ENCODE data around the gene ATP13A3. TPM values are rescaled to one million over a fixed set of nuclear protein-coding genes. Genes with fewer than 3 reads are reported as not detected.

The ATP13A3 gene
- total RNA-seq, 1 donor from 2014 or later = 171 TPM

DNA sequence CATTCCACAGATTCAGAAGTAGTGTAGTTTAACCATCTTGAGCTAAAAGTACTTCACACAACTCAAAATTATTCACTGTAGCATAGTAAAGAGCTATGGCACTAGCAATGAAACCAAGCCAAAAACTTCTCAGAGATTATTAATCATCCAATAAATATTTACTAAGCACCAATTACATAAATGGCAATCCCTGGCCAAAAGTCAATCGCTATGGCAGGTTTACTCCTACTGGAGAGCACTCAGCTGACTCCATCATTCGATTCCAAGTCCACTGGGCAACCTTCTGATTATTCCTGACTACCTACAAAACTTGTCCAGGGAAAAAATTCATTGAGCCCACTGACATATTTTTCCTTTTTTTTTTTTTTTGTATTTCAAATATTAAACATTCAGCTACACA, 23.9 kb downstream of the ATP13A3 start:
- FAIRE-seq (no peak), DNase-seq (ENCODE audit: low read depth) (no peak)
- Histone ChIP-seq H3K4me3 (ENCODE audit: low read depth, low read length) (no peak overlapping the region), H3K27me3 (ENCODE audit: control insufficient read depth, insufficient read depth, low read length) (no peaks in the 10 kb centered on the region), H3K36me3 (ENCODE audit: control insufficient read depth, insufficient read depth, low read length) (peaks cover 3% of the 10 kb centered on the region)
- TF ChIP-seq, protein P1, sequence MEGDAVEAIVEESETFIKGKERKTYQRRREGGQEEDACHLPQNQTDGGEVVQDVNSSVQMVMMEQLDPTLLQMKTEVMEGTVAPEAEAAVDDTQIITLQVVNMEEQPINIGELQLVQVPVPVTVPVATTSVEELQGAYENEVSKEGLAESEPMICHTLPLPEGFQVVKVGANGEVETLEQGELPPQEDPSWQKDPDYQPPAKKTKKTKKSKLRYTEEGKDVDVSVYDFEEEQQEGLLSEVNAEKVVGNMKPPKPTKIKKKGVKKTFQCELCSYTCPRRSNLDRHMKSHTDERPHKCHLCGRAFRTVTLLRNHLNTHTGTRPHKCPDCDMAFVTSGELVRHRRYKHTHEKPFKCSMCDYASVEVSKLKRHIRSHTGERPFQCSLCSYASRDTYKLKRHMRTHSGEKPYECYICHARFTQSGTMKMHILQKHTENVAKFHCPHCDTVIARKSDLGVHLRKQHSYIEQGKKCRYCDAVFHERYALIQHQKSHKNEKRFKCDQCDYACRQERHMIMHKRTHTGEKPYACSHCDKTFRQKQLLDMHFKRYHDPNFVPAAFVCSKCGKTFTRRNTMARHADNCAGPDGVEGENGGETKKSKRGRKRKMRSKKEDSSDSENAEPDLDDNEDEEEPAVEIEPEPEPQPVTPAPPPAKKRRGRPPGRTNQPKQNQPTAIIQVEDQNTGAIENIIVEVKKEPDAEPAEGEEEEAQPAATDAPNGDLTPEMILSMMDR (IDR thresholded peaks at IDR 0.05; ENCODE audit: insufficient read depth, low read length, severe bottlenecking) = no peak

DNA sequence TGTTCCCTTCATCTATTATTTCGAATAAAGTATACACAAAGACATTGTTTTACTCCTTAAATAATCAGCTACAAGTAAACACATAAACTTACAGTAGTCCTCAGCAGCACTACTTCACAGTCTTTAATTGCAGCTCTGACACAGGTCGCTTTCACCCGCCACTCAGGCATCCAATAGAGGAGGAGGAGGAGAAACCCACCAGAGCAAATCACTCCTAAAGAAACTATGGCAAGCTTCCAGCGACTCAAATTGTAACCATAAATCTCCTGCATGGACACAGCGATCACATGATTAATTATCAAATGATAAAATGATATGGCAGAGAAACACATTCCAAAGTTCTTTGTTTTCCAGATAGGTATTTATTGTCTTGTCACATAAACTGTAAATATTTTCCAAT, 26.2 kb downstream of the ATP13A3 start:
- DNase-seq (ENCODE audit: low read depth) (no peak), FAIRE-seq (no peak)
- no peak overlapping the region for H3K4me3 ChIP-seq (ENCODE audit: low read depth, low read length)
- H3K36me3 ChIP-seq (ENCODE audit: control insufficient read depth, insufficient read depth, low read length) = peaks cover 3% of the 10 kb centered on the region
- TF ChIP-seq, protein P1 (IDR thresholded peaks at IDR 0.05; ENCODE audit: insufficient read depth, low read length, severe bottlenecking) = no peak
- no peaks in the 10 kb centered on the region for H3K27me3 ChIP-seq (ENCODE audit: control insufficient read depth, insufficient read depth, low read length)

- TF ChIP-seq, protein P1 (IDR thresholded peaks at IDR 0.05; ENCODE audit: insufficient read depth, low read length, severe bottlenecking) = no peak
- peaks cover 5% of the 10 kb centered on the region for H3K36me3 ChIP-seq (ENCODE audit: control insufficient read depth, insufficient read depth, low read length)
- no peak for DNase-seq (ENCODE audit: low read depth)
- no peak overlapping the region for H3K4me3 ChIP-seq (ENCODE audit: low read depth, low read length)
- no peak for FAIRE-seq
- no peaks in the 10 kb centered on the region for H3K27me3 ChIP-seq (ENCODE audit: control insufficient read depth, insufficient read depth, low read length)
Observed at GRCh38 chr3:194458131-194458530, 28.7 kb downstream of the ATP13A3 start.

DNA sequence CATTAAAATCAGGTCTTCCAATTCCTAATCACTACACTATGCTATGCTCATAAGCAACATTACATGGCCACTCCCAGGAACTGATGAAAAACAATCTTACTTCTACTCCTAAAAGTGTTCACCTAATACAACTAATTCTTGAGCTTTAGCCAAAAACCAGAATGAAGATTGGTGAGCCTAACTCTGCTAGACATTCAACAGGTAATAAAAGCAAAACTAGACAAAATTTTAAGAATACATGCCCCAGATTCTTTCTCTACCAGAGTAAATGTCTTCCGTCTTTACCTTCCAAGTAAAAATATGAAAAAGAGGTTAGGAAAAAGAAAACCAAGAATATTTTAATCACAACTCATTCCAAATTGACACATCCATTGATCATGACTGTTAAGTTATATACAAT, 31.3 kb downstream of the ATP13A3 start:
- Histone ChIP-seq H3K36me3 (ENCODE audit: control insufficient read depth, insufficient read depth, low read length) (peaks cover 6% of the 10 kb centered on the region), H3K27me3 (ENCODE audit: control insufficient read depth, insufficient read depth, low read length) (no peaks in the 10 kb centered on the region), H3K4me3 (ENCODE audit: low read depth, low read length) (no peak overlapping the region)
- DNase-seq (ENCODE audit: low read depth) (no peak), FAIRE-seq (no peak)
- TF ChIP-seq, protein P1 (IDR thresholded peaks at IDR 0.05; ENCODE audit: insufficient read depth, low read length, severe bottlenecking) = no peak

DNA sequence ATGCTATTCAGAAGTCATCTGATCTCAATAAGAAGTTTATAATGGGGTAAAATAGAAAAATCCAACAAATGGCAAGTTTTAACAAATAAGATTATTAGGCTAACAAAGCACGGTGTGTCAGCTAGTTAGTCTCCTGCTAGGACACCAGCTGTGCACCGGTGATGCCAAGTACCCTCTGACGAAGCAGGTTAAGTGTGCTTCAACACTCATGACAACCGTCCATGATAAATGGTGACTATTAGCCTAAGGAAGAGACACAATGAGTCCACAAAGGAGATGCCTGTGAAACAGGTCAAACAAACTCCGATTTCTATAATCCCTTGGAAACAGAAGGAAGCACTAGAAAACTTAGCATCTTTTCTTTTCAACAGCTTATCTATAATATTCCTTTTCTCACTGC, 36.5 kb downstream of the ATP13A3 start:
- DNase-seq (ENCODE audit: low read depth) = peak; percentile 61
- no peaks in the 10 kb centered on the region for H3K27me3 ChIP-seq (ENCODE audit: control insufficient read depth, insufficient read depth, low read length)
- TF ChIP-seq, protein P1 (IDR thresholded peaks at IDR 0.05; ENCODE audit: insufficient read depth, low read length, severe bottlenecking) = no peak
- FAIRE-seq = no peak
- peaks cover 10% of the 10 kb centered on the region for H3K36me3 ChIP-seq (ENCODE audit: control insufficient read depth, insufficient read depth, low read length)
- no peak overlapping the region for H3K4me3 ChIP-seq (ENCODE audit: low read depth, low read length)

- H3K4me3 ChIP-seq (ENCODE audit: low read depth, low read length) = no peak overlapping the region
- H3K27me3 ChIP-seq (ENCODE audit: control insufficient read depth, insufficient read depth, low read length) = no peaks in the 10 kb centered on the region
- TF ChIP-seq, protein P1 (IDR thresholded peaks at IDR 0.05; ENCODE audit: insufficient read depth, low read length, severe bottlenecking) = no peak
- H3K36me3 ChIP-seq (ENCODE audit: control insufficient read depth, insufficient read depth, low read length) = peaks cover 10% of the 10 kb centered on the region
- DNase-seq (ENCODE audit: low read depth) (peak; percentile 79), FAIRE-seq (no peak)
Observed at GRCh38 chr3:194449913-194450312, 36.9 kb downstream of the ATP13A3 start.
